HG02885 (cell line): ENCODE data around the gene PLAAT5.

Source experiments
- ATAC-seq: cut with Tn5 transposase; IDR thresholded peaks from one replicate; pipeline ENCODE4 v1.9.1; 2021; ENCODE audit warnings: mild to moderate bottlenecking; ENCODE audit not compliant: unreplicated experiment, poor library complexity

The PLAAT5 gene

DNA sequence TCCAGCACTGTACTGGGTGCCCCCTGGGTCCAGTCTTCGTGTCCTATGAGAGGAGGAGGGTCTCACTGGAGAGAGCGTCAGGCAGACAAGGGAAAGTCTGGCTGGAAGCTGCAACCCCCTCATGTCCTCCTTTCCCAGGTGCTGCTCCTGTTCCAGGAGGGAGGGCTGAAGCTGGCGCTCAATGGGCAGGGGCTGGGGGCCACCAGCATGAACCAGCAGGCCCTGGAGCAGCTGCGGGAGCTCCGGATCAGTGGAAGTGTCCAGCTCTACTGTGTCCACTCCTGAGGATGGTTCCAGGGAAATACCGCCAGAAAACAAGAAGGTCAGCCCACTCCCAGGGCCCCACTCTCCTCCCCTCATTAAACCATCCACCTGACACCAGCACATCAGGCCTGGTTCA lies 25.1 kb upstream of the PLAAT5 start:
- ATAC-seq = no peak

DNA sequence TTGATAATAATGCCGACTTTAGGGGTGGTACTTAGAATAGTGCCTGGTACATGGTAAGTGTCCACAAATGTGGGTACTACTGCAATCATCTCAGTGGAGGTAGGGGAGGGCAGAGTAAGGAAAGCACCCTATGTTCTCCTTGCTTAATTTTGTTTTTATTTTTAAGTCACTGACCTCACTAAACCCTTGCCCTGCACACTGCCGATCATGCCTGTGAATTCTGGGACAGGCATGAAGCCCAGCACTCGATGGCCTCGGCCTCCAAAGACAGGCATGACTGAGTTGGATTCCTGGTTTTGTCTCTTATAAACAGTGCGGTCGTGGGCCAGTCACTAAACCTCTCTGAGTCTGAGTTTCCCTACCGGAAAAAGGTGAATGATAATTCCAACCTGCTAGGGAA lies 21.8 kb upstream of the PLAAT5 start:
- no peak for ATAC-seq

DNA sequence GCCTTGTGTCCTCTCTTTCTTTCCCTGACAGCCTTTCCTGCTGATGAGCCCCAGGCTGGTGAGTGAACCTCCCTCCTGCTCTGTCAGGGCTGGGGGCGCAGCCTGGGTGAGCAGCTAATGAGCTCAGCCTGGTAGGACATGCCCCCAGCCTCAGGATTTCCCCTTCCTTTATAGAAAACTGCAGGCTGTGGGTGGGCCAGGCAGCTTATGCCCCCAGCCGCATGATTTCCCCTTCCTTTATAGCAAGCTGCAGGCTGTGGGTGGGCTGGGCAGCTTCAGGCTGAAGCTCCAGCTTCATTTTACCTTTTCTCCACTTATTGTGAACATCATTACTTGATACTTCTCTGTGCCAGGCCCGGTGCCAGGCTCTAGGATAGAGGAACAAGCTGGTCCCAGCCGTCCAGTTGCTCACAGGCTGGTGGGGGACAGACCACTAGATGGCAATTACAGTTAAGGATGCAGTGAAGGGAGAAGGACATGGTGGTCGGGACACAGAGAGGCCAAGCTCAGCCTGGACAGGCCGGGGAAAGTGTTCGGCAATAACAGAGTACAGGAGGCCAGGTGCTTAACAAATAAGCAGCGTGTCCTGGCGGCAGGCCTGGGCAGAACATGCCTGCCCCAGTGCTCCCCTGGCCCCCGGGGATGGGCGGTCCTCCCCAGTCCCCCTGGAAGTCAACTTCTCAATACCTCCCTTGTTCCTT lies 20.2 kb upstream of the PLAAT5 start:
- no peak for ATAC-seq

DNA sequence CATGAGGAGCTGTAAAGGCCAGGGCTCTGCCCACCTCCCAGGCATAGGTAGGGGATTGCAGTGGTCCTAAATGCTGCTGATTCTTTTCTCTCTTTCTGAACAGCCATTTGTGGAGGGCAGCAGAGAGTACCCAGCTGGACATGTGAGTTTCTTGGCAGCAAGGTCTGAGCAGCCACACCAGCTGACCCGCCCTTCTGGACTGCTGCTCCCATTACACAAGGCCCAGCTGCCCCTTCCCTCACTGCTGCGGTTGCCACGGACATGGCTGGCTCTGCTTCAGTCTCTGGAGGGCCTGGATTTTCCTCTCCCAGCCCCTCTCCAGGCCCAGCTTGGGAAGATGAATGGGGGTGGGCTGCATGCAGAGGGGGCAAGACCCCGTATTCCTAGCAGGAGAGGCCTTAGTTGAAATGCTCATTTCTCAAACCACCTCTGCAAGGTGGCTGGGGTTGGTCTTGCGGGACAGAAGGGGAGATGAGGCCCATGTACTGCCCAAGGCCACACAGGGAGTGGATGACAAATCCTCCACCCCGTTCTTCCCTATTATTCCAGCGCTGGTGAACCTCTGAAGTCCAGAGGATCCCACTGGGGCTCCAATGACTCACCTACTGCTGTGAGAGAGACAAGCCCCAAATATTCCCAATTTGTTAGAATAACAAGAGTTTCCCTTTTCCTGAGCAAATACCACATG lies 19.5 kb upstream of the PLAAT5 start:
- no peak for ATAC-seq

DNA sequence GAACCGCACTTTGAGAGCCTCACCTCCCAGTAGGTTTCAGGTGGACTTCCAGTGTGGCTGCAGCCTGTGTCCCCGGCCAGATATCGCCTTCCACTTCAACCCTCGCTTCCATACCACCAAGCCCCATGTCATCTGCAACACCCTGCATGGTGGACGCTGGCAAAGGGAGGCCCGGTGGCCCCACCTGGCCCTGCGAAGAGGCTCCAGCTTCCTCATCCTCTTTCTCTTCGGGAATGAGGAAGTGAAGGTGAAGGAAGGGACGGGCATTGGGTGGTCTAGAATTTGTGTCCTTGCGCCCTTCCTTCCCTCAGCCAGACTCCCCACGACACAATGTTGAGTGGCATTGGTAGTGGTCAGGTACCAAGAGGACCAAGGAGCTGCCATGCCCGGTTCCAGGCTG lies 17.8 kb upstream of the PLAAT5 start:
- ATAC-seq = no peak

DNA sequence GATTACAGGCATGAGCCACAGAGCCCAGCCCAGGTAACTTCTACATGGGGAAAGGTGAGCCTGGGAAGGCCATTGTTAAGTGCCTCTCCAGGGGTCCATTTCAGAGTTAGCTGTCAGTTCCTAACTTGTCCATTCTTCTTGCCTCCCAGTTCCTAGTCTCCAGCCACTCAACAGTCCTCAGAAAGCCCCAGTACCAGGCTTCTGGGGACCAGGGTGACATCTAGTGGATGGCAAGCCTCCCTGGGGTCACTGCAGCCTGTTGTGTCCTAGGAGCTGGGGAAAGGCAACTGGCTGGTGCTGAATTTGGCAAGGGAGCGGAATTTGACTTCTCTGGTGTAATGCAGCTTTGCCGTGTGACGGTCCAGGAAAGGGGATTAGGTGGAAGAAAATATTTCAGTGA lies 17.0 kb upstream of the PLAAT5 start:
- ATAC-seq = no peak

DNA sequence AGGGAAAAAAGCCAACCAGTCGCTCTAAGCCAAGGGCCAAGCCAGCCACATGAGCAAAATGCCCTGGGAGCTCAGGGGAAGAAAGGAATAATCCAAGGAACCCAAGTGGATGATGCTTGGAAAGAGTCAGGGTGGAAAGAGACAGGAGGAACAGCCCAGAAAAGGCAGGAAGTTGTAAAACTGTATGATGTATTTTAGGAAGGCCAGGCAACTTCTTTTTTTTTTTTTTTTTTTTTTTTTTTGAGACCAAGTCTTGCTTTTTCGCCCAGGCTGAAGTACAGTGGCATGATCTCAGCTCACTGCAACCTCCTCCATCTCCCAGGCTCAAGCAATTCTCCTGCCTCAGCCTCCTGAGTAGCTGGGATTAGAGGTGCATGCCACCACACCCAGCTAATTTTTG lies 16.5 kb upstream of the PLAAT5 start:
- no peak for ATAC-seq

DNA sequence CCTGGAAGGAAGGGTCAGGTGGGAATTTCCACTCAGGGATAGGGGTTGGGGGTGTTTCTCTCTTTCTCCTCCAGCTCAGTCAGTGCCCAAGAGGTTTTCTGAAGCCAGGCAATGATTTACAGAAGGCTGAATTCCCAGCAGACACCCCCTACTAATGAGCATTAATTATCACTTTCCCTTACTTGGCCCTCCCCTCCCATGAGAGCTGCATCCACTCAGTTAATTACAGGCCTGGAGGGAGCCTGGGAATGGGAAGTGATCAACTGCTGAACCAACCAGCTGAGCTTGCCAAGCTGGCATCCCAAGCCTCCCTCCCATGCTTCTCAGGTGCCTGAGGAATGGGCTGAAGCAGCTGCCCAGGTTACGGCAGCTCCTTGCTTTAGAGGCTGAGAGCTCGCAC lies 15.9 kb upstream of the PLAAT5 start:
- no peak for ATAC-seq

DNA sequence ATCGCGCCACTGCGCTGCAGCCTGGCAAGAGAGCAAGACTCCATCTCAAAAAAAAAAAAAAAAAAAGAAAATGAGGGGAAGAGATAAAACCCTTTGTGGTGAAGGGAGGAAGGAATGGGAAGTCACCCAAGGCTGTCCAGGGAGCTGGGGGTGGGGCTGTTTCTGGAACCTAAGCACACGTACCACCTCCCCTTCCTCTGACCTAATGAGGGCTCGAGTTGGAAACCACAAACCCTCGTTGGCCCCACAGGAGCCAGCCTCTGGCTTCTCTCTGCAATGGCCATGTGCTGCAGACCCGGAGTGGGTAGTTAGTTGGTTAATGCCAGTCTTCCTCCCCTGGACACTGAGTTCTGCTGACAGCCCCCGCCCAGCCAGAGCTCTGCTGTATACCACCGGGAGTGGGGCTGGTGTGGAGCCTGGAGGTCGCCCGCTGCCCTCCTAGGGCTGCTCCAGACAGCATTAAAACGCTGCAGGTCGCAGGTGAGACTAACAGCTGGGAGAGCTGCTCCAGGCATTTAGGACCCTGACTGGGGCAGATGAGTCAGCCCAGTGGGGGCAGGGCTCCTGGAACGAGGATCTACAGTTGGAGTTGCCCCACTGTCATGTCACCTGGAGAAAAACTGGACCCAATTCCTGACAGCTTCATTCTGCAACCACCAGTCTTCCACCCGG lies 15.0 kb upstream of the PLAAT5 start, which contains the start of gene LGALS12:
Gene LGALS12, plus strand, starts transcription at position 228 of the 672 bp plus-strand sequence. Its CDS starts 375 bp downstream, at position 603.
- ATAC-seq = no peak

DNA sequence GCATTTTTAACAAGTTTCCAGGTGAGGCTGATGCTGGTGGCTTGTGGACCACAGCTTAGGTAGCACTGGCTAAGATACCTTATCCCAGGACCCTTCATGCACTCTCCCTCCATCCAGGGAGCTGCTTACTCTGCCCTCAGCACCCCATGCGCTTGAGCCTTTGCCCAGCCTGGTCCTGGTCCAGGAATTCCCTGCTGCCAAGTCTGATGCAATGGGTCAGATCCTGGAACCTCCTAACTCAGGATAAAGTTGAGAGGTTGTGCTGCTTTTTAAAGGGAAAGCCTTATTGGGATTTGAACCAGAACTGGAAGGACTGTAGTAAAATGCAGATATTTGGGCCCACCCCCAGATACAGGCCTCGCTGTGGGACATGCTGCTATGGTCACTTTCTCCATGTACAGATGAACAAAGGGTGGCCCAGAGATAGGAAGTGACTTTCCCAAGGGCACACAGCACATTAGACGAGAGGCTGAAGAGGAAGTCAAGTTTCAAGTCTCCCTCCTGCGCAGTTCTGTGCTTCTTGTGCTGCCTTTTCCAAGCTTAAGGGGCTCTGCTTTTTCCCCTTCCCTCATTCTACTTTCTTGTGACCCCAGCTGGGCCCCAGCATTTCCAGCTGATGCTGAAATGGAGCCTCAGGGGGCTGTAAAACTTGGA lies 14.1 kb upstream of the PLAAT5 start:
- ATAC-seq = no peak

DNA sequence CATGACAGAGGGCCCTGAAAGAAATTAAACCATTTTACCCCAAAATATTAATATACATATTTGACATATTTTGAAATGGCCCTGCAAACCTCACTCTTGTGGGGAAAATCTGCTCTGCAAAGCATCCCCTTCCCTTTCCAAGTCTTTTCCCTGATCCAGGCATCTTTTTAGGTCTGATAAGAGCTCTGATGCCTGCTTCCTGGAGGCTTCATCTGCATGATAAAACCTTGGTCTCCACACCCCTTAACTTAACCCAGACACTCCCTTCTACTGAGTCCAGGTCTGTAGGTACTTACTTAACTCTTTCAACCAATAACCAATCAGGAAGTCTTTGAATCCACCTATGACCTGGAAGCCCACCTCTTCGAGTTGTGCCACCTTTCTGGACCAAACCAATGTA lies 13.1 kb upstream of the PLAAT5 start:
- no peak for ATAC-seq

DNA sequence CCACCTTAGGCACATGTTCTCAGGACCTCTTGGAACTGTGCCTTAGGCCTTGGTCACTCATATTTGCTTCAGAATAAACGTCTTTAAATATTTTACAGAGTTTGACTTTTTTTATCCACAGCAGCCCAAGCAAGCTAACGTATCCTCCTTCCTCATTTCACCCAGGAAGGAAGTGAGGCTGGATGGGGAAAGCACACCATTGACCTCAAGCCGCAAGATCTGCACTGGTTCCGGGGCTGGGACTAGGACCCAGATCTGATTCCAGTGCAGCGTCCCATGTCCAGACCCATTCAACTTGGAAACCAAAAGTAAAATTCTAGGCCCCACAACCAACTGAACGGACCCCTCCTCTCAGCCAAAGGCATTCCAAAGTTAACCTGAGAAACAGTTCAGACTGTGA lies 12.5 kb upstream of the PLAAT5 start:
- no peak for ATAC-seq

DNA sequence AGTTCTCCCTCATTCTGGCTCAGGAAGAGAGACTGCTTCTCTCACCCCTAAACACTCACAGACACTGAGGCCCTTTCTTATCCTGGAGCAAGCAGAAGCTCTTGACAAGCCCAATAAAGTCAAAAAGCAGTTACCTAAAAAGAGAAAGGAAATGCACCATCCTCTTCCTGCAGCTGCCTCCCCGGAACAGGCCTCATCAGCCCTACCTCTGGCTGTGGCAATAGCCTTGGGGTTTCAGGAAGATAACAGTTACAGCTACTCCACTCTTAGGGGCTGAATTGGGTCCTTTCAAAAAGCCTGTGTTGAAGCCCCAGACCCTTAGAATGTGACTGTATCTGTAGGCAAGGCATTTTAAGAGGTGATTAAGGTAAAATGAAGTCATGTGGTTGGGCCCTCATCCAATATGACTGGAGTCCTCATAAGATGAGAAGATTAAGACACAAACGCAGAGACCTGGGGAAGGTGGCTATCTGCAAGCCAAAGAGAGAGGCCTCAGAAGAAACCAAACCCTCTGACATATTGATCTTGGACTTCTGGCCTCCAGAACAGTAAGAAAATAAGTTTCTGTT lies 11.4 kb upstream of the PLAAT5 start:
- no peak for ATAC-seq

DNA sequence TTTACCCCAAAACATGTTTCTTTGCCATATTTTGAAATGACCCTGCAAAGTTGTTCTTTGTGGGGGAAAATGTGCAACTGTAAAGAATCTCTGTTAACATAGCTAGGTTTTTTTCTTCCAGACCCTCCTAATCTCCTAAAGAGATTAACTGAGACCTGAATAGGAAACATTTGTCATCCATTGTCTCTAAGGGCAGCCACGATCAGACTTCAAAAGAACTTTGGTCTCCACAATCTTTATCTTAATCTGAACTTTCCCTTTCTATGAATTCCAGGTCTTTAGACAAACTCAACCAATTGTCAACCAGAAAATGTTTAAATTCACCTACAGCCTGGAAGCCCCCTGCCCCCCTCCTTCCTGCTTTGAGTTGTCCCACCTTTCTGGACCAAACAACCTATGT lies 10.3 kb upstream of the PLAAT5 start:
- no peak for ATAC-seq

DNA sequence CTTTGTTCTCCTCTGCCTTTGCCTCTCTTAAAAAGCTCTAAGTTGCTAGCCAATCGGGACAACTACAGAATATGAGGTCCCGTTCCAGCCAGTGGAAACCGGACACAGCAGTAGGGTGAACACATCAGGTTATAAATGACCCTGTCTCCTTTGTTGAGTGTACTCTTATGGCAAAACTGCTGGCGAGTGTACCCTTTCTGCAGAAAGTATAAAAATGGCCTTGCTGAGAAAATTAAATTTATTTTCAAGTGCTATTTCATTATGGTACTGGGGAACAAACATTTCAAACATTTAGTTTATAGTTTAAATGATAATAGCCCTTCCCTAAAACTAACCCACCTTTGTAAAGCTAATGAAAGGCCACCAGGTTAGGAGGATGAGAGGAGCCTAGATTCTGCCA lies 8.9 kb upstream of the PLAAT5 start:
- no peak for ATAC-seq

DNA sequence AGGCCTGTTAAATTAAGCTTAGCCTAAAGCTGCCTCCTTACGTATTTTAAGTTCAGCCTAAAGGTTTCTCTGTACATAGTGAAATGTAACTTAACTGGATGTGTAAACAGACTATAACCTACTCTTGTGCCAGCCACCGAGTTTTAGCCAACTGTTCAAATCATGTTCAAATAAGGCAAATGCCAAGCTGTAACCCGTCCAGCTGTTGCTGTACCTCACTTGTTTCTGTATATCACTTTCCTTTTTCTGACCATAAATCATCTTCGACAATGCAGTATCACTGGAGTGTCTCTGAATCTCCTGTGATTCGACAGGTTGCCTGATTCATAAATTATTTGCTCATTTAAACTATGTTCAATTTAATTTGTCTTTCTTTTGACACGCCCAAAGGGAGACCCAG lies 4.0 kb upstream of the PLAAT5 start:
- no peak for ATAC-seq

DNA sequence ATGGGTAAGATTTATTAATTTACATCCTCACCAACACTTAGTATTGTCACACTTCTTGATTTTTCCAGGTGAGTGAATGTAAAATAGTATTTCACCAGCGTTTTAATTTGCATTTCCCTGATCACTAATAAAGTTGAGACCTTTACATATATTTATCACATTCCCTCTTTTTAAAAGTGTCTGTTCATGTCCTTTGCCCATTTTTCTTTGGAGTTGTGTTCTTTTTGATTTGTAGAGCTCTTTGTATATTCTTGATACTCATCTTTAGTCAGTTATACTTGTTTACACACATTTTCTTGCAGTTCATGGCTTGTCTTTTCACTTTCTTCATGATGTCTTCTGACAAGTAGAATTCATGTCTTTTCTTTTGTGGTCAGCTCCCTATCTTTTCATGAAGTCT lies 2.2 kb upstream of the PLAAT5 start:
- no peak for ATAC-seq

DNA sequence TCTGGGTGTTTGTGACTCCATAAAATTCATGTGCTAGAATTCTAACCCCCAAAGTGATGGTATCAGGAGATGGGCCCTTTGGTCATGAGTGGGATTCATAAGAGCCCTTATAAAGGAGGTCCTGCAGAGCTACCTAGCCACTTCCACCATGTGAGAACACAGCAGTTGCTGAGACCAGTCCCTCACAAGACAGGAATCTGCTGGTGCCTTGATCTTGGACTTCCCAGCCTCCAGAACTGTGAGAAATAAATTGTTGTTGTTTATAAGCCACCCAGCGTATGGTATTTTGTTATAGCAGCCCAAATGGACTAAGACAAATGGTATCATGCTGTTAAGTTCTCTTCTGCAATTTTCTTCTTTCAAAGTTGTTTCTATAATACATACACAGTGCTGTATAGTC lies 1.5 kb upstream of the PLAAT5 start:
- ATAC-seq = no peak

DNA sequence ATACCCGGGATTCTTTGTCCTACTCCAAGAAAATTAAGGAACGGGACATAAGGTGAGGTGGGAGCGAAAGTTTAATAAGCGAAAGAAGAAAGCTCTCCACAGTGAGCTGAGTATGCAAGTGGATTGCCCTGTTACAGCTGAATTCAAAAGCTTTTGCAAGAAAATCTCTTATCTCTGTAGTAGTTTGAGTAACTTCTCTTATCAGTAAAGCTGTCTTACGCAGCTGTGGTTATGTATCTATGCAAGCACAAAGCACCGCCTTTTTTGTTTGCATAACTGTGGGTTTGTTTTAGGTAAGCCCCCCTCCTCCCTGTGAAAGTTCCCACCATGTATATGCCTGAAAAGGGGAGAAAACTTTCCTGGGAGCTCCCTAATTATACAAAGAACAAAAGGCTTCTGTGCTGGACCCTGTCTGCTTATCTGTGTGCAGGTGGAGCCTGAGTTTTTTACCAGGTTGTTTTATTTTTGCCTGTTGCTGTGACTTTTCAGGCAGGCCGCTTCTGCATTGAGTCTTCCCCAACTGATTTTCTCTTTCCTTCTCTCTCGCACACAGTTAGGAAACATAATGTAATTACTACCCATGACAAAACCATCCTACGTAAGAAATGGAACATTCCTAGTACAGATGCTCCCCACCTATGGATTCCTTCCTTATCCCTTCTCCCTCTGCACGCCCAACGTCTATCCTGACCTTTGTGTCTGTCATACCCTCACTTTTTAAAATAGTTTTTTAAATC lies 837 bp upstream of the PLAAT5 start:
- ATAC-seq = no peak

DNA sequence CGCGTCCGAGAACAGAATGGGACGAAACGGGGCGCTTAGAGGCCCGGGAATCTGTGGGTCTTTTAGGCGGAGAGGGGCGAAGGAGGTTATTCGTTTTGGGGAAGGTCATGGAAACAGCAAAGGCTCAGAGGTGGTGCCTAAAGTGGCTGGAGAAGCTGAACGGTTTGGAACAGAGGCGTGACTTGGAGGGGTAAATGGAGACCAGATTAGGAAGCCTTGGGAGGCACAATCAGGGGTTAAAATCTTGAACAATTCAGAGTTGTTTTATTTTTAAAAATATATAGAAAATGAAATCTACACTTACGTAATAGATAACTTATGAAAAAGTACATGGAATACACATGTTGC lies 247 bp upstream of the PLAAT5 start:
- ATAC-seq = no peak
